RWPE2 (cell line): ENCODE data around the gene BSG.

Source experiments
- ATAC-seq: fragments of 200-7000 bp; cut with Tn5 transposase; 3 replicates; pipeline ENCODE4 v1.9.1; 2021; ENCODE audit warnings: low read depth
- DNase-seq: peaks from one replicate; pipeline ENCODE4 v3.0.0-alpha.2; 2020; ENCODE audit warnings: low spot score
- H3K27ac ChIP-seq: fragments of 450-650 bp; 2 replicates; pipeline ENCODE4 v1.5.1; 2017; ENCODE audit warnings: mild to moderate bottlenecking; ENCODE audit not compliant: poor library complexity, severe bottlenecking
- H3K27me3 ChIP-seq: fragments of 250-450 bp; sonication (Bioruptor Pico); 2 replicates; pipeline ENCODE4 v1.5.1; 2021; ENCODE audit warnings: mild to moderate bottlenecking, moderate library complexity; ENCODE audit not compliant: insufficient read depth, poor library complexity, severe bottlenecking
- H3K36me3 ChIP-seq: fragments of 250-450 bp; sonication (Bioruptor Pico); 2 replicates; pipeline ENCODE4 v1.5.1; 2020; ENCODE audit warnings: low read depth, mild to moderate bottlenecking, moderate library complexity
- H3K4me1 ChIP-seq: fragments of 250-450 bp; sonication (Bioruptor Pico); 2 replicates; pipeline ENCODE4 v1.5.1; 2021; ENCODE audit warnings: mild to moderate bottlenecking, moderate library complexity; ENCODE audit not compliant: insufficient read depth, poor library complexity, severe bottlenecking
- H3K4me3 ChIP-seq: fragments of 250-450 bp; sonication (Bioruptor Pico); 2 replicates; pipeline ENCODE4 v1.5.1; 2021; ENCODE audit warnings: mild to moderate bottlenecking, moderate library complexity; ENCODE audit not compliant: severe bottlenecking
- H3K9me3 ChIP-seq: fragments of 250-450 bp; sonication (Bioruptor Pico); 2 replicates; pipeline ENCODE4 v1.5.1; 2021; ENCODE audit warnings: mild to moderate bottlenecking, moderate library complexity; ENCODE audit not compliant: severe bottlenecking
- CTCF ChIP-seq: fragments of 450-650 bp; IDR thresholded peaks from one replicate; pipeline ENCODE4 v1.5.1; 2017; ENCODE audit warnings: mild to moderate bottlenecking, moderate library complexity; ENCODE audit not compliant: poor library complexity, severe bottlenecking

Gene BSG

GRCh38 chr19:536881-537404, 35.5 kb upstream of the BSG start:
- H3K4me3 ChIP-seq: no peak overlapping the region
- no peaks in the 10 kb centered on the region for H3K4me1 ChIP-seq
- DNase-seq: no peak
- H3K36me3 ChIP-seq: peaks cover 11% of the 10 kb centered on the region
- no peak overlapping the region for H3K27ac ChIP-seq
- TF ChIP-seq CTCF: no peak
- no peaks in the 10 kb centered on the region for H3K27me3 ChIP-seq
- ATAC-seq: no peak
- no peaks in the 10 kb centered on the region for H3K9me3 ChIP-seq

- Histone ChIP-seq H3K27ac (no peak overlapping the region), H3K4me1 (no peaks in the 10 kb centered on the region), H3K4me3 (no peak overlapping the region), H3K9me3 (no peaks in the 10 kb centered on the region), H3K27me3 (no peaks in the 10 kb centered on the region), H3K36me3 (peaks cover 11% of the 10 kb centered on the region)
- DNase-seq (no peak), ATAC-seq (no peak)
- TF ChIP-seq CTCF: no peak
These were observed 33.6 kb upstream of the BSG start for GRCh38 chr19:538641-539428.

- DNase-seq (no peak), ATAC-seq (no peak)
- no peaks in the 10 kb centered on the region for H3K4me1 ChIP-seq
- no peak overlapping the region for H3K4me3 ChIP-seq
- peaks cover 11% of the 10 kb centered on the region for H3K36me3 ChIP-seq
- H3K27me3 ChIP-seq: no peaks in the 10 kb centered on the region
- TF ChIP-seq CTCF: no peak
- no peak overlapping the region for H3K27ac ChIP-seq
- no peaks in the 10 kb centered on the region for H3K9me3 ChIP-seq
These were observed 32.9 kb upstream of the BSG start for GRCh38 chr19:539429-540030.

DNA sequence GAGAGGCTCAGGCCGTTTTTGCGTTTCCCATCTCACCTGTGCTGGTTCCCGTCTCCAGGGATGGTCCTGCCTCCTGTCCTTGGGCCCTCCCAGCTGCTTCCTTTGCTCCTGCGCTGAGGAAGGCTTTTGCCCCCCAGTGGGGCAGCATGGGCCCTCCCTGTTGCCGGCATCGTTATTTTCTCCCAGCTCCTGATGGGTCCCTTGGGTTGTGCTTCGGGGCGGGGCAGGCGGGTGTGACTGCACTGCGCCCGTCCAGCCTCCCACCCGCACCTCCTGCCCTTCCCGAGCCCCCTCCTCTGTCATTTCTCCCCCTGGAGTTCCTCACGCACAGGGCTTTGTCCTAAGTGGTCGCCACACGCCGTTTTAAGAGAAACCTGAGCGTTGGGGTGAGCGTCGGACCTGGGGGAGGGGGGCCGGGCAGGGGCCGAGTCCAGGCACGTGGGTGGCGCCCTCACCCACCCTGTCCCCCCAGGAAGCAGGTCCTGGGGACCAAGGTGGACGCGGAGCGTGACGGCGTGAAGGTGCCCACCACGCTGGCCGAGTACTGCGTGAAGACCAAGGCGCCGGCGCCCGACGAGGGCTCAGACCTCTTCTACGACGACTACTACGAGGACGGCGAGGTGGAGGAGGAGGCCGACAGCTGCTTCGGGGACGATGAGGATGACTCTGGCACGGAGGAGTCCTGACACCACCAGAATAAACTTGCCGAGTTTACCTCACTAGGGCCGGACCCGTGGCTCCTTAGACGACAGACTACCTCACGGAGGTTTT, 31.3 kb upstream of the BSG start:
- peaks cover 10% of the 10 kb centered on the region for H3K36me3 ChIP-seq
- no peak for TF ChIP-seq CTCF
- no peak for ATAC-seq
- H3K4me3 ChIP-seq: no peak overlapping the region
- H3K4me1 ChIP-seq: no peaks in the 10 kb centered on the region
- no peaks in the 10 kb centered on the region for H3K9me3 ChIP-seq
- H3K27me3 ChIP-seq: no peaks in the 10 kb centered on the region
- no peak overlapping the region for H3K27ac ChIP-seq
- DNase-seq: no peak
